Germinal center (tissue), 1 donor: ENCODE data around the gene CHST2.

Experiments used
- DNase-seq: peaks from one replicate; pipeline ENCODE4 v3.0.0; 2012; ENCODE audit warnings: mixed read lengths, low spot score

CHST2 gene

DNA sequence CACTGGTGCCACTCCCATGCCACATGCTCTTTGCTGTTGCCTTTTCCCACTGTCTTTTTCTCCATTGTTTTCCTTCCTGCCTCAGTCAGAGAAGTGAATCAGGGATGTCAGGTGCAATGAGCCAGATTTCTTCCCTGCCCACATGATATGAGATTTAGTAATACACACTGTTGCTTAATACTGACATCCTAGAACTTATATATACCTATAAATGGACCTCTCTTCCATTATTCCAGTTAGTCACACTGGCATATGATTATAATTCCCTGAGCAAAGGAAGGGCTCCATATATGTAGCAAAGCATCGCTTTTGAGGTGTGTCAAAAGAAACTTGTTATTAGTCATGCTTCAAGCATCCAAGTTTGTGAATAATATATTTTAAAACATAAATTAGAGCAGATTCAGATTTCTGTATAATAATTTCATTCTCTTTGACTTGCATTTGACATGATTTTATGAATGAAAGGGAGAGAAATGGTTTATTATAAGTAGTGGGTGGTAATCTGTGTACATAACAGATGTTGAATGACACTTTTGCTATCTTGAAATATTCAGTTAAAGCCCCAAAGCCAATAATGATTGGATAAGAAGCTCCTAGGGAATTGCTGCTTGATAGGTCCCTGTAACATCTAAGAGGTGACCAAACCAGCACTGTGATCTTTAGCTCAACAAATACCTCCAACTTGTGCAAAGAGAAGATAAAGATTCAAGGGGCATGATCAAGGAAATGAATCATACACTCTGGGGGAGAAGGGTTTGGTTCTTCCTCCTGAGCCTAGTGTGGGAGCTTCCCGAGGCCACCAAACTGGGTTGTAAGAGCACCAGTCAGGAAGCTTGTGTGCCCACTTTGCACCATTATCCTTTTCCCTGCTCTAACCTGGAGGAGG lies 48.6 kb downstream of the CHST2 start:
- DNase-seq = no peak

GRCh38 chr3:143168855-143169192 lies 49.3 kb downstream of the CHST2 start:
- DNase-seq = no peak

- no peak for DNase-seq
These were observed 50.5 kb downstream of the CHST2 start for GRCh38 chr3:143170074-143170473.

DNA sequence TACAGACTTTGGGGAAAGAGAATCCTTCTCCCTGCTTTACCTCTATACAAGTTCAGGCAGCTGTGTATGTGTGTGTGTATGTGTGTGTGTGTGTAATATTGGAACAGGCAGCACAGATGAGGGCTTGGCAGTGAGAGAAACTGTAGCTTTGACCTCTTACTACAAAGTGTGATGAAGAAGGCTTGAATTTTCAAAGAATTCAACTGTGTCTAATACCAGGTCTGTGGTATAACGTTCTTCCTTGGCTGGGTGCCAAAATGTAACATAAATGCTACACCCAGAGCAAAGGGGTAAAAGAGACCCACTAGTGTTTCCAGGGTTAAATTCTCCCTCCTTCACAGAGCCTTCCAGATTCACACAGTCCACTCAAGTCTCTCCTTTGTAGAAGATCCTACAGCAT lies 51.1 kb downstream of the CHST2 start:
- no peak for DNase-seq

DNA sequence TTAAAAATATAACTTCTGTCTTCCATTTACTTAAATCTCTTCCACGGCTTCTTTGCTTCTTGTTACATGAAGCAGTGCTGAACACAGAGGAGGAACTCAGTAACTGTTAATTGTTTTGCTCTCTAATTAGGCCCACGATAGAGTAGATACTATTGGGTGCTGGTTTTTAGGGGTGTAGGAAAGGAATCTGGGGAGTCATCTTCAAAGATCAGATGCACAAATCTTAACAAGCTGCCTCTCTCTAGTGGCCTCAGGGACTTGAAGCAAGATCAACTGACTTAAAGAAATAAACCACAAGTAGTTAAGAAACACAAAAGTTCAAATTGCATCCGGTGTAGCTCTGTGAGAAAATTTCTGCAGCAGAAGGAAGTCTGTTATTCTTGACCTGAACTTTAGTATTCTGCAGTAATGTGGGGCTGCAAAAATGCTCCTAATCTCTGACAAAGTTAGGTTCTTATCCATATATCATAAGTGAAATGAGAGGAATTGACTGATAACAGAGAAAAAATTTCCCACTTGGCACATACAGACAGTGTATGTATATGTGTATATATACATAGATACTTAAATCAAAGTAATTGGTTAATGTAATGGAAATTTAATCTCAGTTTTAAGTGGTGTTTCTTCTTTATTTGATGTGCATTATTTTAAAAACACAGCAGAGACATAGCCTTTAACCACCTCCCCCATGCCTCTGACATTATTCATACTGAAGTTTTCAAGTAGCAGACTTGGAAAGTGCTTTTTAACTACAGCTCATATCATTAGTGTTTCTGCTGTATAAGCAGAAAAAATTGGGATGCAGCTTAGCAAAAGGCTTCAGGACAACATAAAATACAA lies 51.8 kb downstream of the CHST2 start:
- DNase-seq = no peak

- no peak for DNase-seq
These were observed 52.7 kb downstream of the CHST2 start for GRCh38 chr3:143172062-143172794.

- no peak for DNase-seq
These were observed 53.2 kb downstream of the CHST2 start for GRCh38 chr3:143172795-143173145.

DNA sequence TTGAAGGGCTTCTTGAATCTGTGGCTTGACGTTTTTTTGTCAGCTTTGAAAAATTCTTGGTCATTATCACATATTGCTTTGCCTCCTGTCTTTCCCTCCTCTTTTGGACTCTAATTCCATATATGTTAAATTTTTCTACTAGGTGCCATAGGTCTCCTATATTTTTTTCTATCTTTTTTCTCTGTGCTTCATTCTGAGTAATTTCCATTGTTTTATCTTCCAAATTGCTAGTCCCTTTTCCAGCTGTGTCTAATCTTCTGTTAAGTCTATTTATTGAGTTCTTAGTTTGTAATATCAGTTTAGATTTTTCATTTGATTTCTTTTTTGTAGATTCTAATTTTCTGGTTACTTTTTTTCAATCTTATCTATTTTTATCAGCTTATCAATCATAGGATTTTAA lies 53.7 kb downstream of the CHST2 start:
- DNase-seq = no peak
